GM13977 (cell line): Measurements from ENCODE around the gene PRKCE.

ENCODE experiments used
- DNase-seq: peaks from one replicate; pipeline ENCODE4 v3.0.0; 2012; ENCODE audit warnings: low spot score
- in situ Hi-C: fragments of 300-500 bp; cut with MboI; formaldehyde crosslinking; loops from one replicate; pipeline ENCODE4 v1.12.0; 2022; ENCODE audit warnings: low sequenced_read_pairs, low pct_unique_long_range_greater_than_20kb, mixed read lengths, inconsistent platforms; ENCODE audit not compliant: unreplicated experiment
- TF ChIP-seq, protein P1 (sequence below): IDR thresholded peaks from 2 replicates; pipeline ENCODE4 v1.5.1; 2012; ENCODE audit warnings: mild to moderate bottlenecking, control low read depth; ENCODE audit not compliant: insufficient read depth; ENCODE audit errors: extremely low read depth, missing control alignments

The PRKCE gene

GRCh38 chr2:46170026-46170425 lies 518.6 kb downstream of the PRKCE start:
- in situ Hi-C loops, result no loop called here
- no peak for DNase-seq
- TF ChIP-seq, protein P1, sequence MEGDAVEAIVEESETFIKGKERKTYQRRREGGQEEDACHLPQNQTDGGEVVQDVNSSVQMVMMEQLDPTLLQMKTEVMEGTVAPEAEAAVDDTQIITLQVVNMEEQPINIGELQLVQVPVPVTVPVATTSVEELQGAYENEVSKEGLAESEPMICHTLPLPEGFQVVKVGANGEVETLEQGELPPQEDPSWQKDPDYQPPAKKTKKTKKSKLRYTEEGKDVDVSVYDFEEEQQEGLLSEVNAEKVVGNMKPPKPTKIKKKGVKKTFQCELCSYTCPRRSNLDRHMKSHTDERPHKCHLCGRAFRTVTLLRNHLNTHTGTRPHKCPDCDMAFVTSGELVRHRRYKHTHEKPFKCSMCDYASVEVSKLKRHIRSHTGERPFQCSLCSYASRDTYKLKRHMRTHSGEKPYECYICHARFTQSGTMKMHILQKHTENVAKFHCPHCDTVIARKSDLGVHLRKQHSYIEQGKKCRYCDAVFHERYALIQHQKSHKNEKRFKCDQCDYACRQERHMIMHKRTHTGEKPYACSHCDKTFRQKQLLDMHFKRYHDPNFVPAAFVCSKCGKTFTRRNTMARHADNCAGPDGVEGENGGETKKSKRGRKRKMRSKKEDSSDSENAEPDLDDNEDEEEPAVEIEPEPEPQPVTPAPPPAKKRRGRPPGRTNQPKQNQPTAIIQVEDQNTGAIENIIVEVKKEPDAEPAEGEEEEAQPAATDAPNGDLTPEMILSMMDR, result no peak

DNA sequence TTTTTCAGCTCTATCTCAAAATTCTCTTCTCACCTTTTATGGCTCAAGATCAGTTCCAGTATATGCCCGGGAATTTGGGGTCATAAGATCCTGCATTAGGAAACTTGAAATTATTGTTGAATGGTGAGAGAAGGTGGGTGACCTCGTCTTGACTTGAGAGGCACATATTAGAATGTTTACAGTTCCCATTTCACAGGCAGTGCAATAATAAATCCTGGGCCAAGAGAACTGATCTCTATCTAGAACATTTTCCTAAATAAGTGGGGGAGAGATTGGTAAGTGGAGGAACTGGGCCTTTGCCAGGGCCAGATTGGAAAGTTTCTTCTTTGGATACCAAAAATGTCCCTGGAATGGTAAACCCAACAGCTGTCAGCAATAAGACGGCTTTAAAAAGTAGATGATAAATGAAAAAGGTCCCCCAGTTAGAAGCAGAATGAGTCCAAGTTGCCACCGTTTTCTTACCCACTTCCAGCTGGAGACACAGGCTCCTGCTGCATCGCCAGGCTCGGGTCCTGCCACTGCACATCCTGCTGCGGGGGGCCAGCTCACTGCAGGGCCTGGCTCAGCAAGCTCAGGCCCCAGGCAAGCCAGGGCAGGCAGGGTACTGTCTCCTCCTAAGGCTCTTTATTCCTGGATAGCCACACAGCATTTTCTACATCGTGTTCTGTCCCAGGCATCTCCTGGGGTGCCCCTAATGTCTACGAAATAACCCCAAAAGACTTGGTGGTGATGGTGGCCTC lies 519.3 kb downstream of the PRKCE start:
- in situ Hi-C loops, result no loop called here
- TF ChIP-seq, protein P1, result no peak
- DNase-seq, result no peak

GRCh38 chr2:46171411-46171953 lies 520.0 kb downstream of the PRKCE start:
- TF ChIP-seq, protein P1, result no peak
- in situ Hi-C loops, result no loop called here
- DNase-seq, result no peak

DNA sequence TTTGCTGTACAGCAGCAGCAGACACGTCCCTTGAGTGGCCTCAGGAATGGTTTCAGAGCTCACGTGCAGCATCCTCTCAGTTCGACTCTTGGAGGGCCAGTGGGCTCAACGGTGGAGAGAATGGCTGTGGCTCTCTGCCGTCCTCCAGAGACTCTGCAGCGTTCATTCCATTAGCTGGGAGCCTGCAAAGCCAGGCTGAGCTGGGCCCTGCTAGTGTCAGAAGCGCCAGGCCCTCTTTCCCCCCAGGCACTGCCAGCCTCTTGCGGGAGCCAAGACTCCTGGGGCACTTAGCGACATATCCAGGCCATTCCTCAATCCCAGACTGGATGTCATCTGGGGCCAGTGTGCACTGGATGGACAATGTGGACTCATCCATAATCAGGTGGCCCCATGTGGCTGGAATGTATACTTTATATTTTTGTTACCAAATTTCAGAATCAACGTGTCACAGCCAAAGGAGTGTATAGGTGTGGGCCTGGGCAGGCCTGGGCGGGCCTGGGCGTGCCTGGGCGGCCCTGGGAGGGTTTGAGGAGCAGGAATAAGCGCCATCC lies 520.6 kb downstream of the PRKCE start:
- in situ Hi-C loops, result no loop called here
- TF ChIP-seq, protein P1, result no peak
- no peak for DNase-seq

- in situ Hi-C loops, result no loop called here
- TF ChIP-seq, protein P1, result no peak
- no peak for DNase-seq
Observed at GRCh38 chr2:46173030-46173429, 521.6 kb downstream of the PRKCE start.

GRCh38 chr2:46173636-46174250 lies 522.3 kb downstream of the PRKCE start:
- no peak for DNase-seq
- in situ Hi-C loops, result no loop called here
- TF ChIP-seq, protein P1, result no peak
